Measurements from ENCODE around the gene ERMN. TPM values are rescaled to one million over a fixed set of nuclear protein-coding genes. Genes with fewer than 3 reads are reported as not detected.

ERMN gene
- polyA plus RNA-seq, 1 donor: 0.57 TPM

GRCh38 chr2:157269922-157270321 is 55.7 kb downstream of the ERMN start:
- Histone ChIP-seq H3K4me1 (ENCODE audit: control insufficient read depth, insufficient read depth, low read length) (no peaks in the 10 kb centered on the region), H3K27me3 (ENCODE audit: control insufficient read depth, insufficient read depth, low read length) (no peaks in the 10 kb centered on the region), H3K36me3 (ENCODE audit: control insufficient read depth, insufficient read depth, low read length) (no peaks in the 10 kb centered on the region), H3K9me3 (ENCODE audit: control insufficient read depth, low read depth, low read length) (no peaks in the 10 kb centered on the region), H3K27ac (ENCODE audit: low read length) (no peak overlapping the region), H3K4me3 (ENCODE audit: low read length) (no peak overlapping the region)
- 85% methylated on average over 2 of the region's 2 CpGs for WGBS (ENCODE audit: insufficient coverage, low lambda C conversion rate)
- DNase-seq: no peak

GRCh38 chr2:157269060-157269459 is 56.6 kb downstream of the ERMN start:
- DNase-seq: no peak
- Histone ChIP-seq H3K27me3 (ENCODE audit: control insufficient read depth, insufficient read depth, low read length) (no peaks in the 10 kb centered on the region), H3K36me3 (ENCODE audit: control insufficient read depth, insufficient read depth, low read length) (no peaks in the 10 kb centered on the region), H3K4me1 (ENCODE audit: control insufficient read depth, insufficient read depth, low read length) (peaks cover 2% of the 10 kb centered on the region), H3K27ac (ENCODE audit: low read length) (no peak overlapping the region), H3K4me3 (ENCODE audit: low read length) (no peak overlapping the region), H3K9me3 (ENCODE audit: control insufficient read depth, low read depth, low read length) (no peaks in the 10 kb centered on the region)
- no CpG with 5 or more reads among the region's 2 CpGs for WGBS (ENCODE audit: insufficient coverage, low lambda C conversion rate)

Other genes with a start within 250 kb of the ERMN start
- 14.3 TPM for gene GALNT5, start 68.1 kb downstream of the ERMN start, polyA plus RNA-seq
- 20.4 TPM for gene CYTIP, start 118.3 kb upstream of the ERMN start, polyA plus RNA-seq